Liver (tissue), 3 donors: ENCODE results near the gene POLN.

ENCODE experiments used
- FOXA1 ChIP-seq: IDR thresholded peaks from 2 replicates; pipeline ENCODE4 v1.6.1; 2016; ENCODE audit warnings: antibody characterized with exemption
- GABPA ChIP-seq, 2 donors: IDR thresholded peaks in 1 of 2; conservative IDR thresholded peaks in 1 of 2; 2 replicates each; pipeline ENCODE4 v1.6.1; 2016; ENCODE audit warnings: antibody characterized with exemption in 2 of 2, mild to moderate bottlenecking in 1 of 2, moderate library complexity in 1 of 2
- JUND ChIP-seq, 2 donors: IDR thresholded peaks; 2 replicates each; pipeline ENCODE4 v1.6.1; 2016; ENCODE audit warnings: antibody characterized with exemption in 2 of 2
- NR2F2 ChIP-seq: IDR thresholded peaks from 2 replicates; pipeline ENCODE4 v1.6.1; 2016; ENCODE audit warnings: antibody characterized with exemption
- TF ChIP-seq, protein P1 (sequence below): fragments of 150-350 bp; IDR thresholded peaks from 2 replicates; pipeline ENCODE4 v1.5.1; 2017; ENCODE audit warnings: improper control_type of control experiment, low read depth, low read length; ENCODE audit not compliant: missing input control
- donor health status: healthy.
- donor health status: healthy.

DNA sequence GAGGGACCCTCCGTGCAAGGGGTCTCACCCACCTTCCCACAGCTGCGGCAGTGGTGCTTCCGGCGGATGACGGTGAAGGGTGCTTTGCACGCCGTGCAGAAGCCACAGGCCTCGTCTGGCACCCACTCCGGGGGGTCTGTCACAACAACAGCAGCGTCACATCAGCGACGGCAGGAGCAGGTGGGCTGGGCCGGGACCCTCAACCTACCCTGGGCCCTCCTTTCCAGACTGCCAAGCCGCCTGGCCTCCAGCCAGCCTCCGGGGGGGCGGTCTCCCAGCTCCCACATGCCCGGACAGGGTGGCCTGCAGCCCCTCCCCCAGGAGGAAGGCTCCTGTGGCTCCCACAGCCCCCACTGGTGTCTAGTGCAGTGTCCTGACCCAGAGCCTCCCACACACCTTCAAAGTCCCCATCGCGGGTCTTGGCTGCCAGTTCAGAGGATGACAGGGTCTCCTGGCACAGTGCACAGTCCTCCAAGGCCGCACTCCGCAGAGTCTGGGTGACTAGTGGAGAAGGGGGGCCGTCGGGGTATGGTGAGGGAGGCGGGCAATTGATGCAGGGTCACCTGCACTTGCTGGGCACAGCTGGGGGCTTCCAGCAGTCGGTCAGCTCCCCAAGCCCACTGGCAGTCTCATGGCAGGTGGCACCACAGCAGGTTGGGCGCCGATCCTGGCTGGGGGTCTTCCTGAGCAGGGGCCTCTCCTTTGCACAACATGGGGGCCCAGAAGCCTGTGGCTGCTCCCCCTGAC lies 29.5 kb upstream of the POLN start:
- TF ChIP-seq FOXA1 (no peak), JUND (IDR thresholded peaks at IDR 0.05) (no peak), GABPA (IDR thresholded peaks at IDR 0.05 in 1 of 2, conservative IDR thresholded peaks at IDR 0.05 in 1 of 2) (no peak), NR2F2 (no peak)
- TF ChIP-seq, protein P1, sequence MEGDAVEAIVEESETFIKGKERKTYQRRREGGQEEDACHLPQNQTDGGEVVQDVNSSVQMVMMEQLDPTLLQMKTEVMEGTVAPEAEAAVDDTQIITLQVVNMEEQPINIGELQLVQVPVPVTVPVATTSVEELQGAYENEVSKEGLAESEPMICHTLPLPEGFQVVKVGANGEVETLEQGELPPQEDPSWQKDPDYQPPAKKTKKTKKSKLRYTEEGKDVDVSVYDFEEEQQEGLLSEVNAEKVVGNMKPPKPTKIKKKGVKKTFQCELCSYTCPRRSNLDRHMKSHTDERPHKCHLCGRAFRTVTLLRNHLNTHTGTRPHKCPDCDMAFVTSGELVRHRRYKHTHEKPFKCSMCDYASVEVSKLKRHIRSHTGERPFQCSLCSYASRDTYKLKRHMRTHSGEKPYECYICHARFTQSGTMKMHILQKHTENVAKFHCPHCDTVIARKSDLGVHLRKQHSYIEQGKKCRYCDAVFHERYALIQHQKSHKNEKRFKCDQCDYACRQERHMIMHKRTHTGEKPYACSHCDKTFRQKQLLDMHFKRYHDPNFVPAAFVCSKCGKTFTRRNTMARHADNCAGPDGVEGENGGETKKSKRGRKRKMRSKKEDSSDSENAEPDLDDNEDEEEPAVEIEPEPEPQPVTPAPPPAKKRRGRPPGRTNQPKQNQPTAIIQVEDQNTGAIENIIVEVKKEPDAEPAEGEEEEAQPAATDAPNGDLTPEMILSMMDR, result no peak
